Spleen (tissue), 7 donors: ENCODE measurements around the gene TNNT1.

Source experiments
- POLR2A ChIP-seq, 3 donors: fragments of 450-650 bp; IDR thresholded peaks; one replicate each; pipeline ENCODE4 v1.5.1; 2017; ENCODE audit warnings: antibody characterized with exemption in 3 of 3, mild to moderate bottlenecking in 1 of 3
- POLR2AphosphoS5 ChIP-seq, 3 donors: sonication (generic); formaldehyde crosslinking; IDR thresholded peaks; one replicate each; pipeline ENCODE4 v1.5.1; 2017; ENCODE audit warnings: antibody characterized with exemption in 3 of 3
- TF ChIP-seq, protein P1 (sequence below), 11 experiments: fragments of 200-600 bp in 7 of 11; fragments of 450-650 bp in 4 of 11; sonication (generic) in 4 of 11; IDR thresholded peaks in 8 of 11; conservative IDR thresholded peaks in 3 of 11; 1 replicate in 7 of 11; 2 replicates in 4 of 11; pipeline versions ENCODE4 v1.4.0 to v1.8.0; 2016 to 2021; ENCODE audit warnings: antibody characterized with exemption in 11 of 11, inconsistent platforms in 4 of 11, mild to moderate bottlenecking in 1 of 11
- donor health status: DM: no; HTN: no; CAD: no; lungs with moderate emphysema.
- donor health status: DM: no; HTN: no; CAD: no.
- donor health status: DM: no; HTN: no; CAD: no.

DNA sequence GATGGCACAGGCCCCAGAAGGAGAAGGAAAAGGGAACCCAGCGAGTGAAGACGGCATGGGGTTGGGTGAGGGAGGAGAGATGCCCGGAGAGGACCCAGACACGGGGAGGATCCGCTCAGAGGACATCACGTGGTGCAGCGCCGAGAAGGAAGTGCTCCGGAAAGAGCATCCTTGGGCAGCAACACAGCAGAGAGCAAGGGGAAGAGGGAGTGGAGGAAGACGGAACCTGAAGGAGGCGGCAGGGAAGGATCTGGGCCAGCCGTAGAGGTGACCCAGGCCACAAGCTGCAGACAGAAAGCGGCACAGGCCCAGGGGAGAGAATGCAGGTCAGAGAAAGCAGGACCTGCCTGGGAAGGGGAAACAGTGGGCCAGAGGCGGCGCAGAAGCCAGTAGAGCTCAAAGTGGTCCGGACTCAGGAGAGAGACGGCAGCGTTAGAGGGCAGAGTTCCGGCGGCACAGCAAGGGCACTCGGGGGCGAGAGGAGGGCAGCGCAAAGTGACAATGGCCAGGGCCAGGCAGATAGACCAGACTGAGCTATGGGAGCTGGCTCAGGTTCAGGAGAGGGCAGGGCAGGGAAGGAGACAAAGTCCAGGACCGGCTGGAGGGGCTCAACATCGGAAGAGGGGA is 32.7 kb downstream of the TNNT1 start:
- TF ChIP-seq POLR2A (IDR thresholded peaks at IDR 0.05): no peak
- TF ChIP-seq, protein P1, sequence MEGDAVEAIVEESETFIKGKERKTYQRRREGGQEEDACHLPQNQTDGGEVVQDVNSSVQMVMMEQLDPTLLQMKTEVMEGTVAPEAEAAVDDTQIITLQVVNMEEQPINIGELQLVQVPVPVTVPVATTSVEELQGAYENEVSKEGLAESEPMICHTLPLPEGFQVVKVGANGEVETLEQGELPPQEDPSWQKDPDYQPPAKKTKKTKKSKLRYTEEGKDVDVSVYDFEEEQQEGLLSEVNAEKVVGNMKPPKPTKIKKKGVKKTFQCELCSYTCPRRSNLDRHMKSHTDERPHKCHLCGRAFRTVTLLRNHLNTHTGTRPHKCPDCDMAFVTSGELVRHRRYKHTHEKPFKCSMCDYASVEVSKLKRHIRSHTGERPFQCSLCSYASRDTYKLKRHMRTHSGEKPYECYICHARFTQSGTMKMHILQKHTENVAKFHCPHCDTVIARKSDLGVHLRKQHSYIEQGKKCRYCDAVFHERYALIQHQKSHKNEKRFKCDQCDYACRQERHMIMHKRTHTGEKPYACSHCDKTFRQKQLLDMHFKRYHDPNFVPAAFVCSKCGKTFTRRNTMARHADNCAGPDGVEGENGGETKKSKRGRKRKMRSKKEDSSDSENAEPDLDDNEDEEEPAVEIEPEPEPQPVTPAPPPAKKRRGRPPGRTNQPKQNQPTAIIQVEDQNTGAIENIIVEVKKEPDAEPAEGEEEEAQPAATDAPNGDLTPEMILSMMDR (IDR thresholded peaks at IDR 0.05 in 8 of 11, conservative IDR thresholded peaks at IDR 0.05 in 3 of 11): no peak
- TF ChIP-seq POLR2AphosphoS5 (IDR thresholded peaks at IDR 0.05): peak; percentile 64 to 79 (median 74)
